Mucosa of rectum (tissue), 2 donors: ENCODE data around the gene PFKFB2.

Experiments
- H3K27ac ChIP-seq, 2 donors: one replicate each; pipeline ENCODE4 v1.7.0; 2013; ENCODE audit warnings: inconsistent platforms in 2 of 2, low read depth in 2 of 2, low read length in 2 of 2
- H3K27me3 ChIP-seq, 2 donors: one replicate each; pipeline ENCODE4 v1.7.0; 2013; ENCODE audit warnings: low read length in 2 of 2; ENCODE audit not compliant: control insufficient read depth in 2 of 2, insufficient read depth in 2 of 2
- H3K36me3 ChIP-seq, 2 donors: one replicate each; pipeline ENCODE4 v1.7.0; 2013; ENCODE audit warnings: low read length in 2 of 2; ENCODE audit not compliant: control insufficient read depth in 2 of 2, insufficient read depth in 2 of 2
- H3K4me1 ChIP-seq, 2 donors: one replicate each; pipeline ENCODE4 v1.7.0; 2013; ENCODE audit warnings: low read length in 2 of 2, mild to moderate bottlenecking in 1 of 2; ENCODE audit not compliant: control insufficient read depth in 2 of 2, insufficient read depth in 2 of 2
- H3K4me3 ChIP-seq, 2 donors: one replicate each; pipeline ENCODE4 v1.7.0; 2013; ENCODE audit warnings: low read length in 2 of 2
- H3K9ac ChIP-seq, 2 donors: one replicate each; pipeline ENCODE4 v1.7.0; 2013; ENCODE audit warnings: low read length in 2 of 2, low read depth in 1 of 2, mild to moderate bottlenecking in 1 of 2
- H3K9me3 ChIP-seq, 2 donors: one replicate each; pipeline ENCODE4 v1.7.0; 2013; ENCODE audit warnings: low read length in 2 of 2; ENCODE audit not compliant: control insufficient read depth in 2 of 2
- donor health status: healthy.
- donor health status: Normal muscosa, but diverticular disease.

Gene PFKFB2

GRCh38 chr1:207062058-207062457, 9.0 kb downstream of the PFKFB2 start:
- H3K9ac ChIP-seq = no peak overlapping the region
- H3K36me3 ChIP-seq = peaks cover 44 to 54% of the 10 kb centered on the region in 2 donors

GRCh38 chr1:207063014-207063413, 9.9 kb downstream of the PFKFB2 start:
- H3K27ac ChIP-seq = no peak overlapping the region
- H3K4me3 ChIP-seq = no peak overlapping the region
- H3K9me3 ChIP-seq = no peaks in the 10 kb centered on the region
- no peaks in the 10 kb centered on the region for H3K27me3 ChIP-seq
- H3K4me1 ChIP-seq = peaks cover 5 to 26% of the 10 kb centered on the region in 2 donors
- H3K36me3 ChIP-seq = peaks cover 50 to 54% of the 10 kb centered on the region in 2 donors
- no peak overlapping the region for H3K9ac ChIP-seq

More at GRCh38 chr1:207062058-207062457, 9.0 kb downstream of the PFKFB2 start:
- Histone ChIP-seq H3K4me3 (no peak overlapping the region), H3K27me3 (no peaks in the 10 kb centered on the region), H3K4me1 (peaks cover 4 to 20% of the 10 kb centered on the region in 2 donors), H3K9me3 (no peaks in the 10 kb centered on the region), H3K27ac (no peak overlapping the region)

GRCh38 chr1:207064561-207064960, 11.5 kb downstream of the PFKFB2 start:
- Histone ChIP-seq H3K27ac (peak overlapping the region; percentile 44 to 53), H3K9me3 (no peaks in the 10 kb centered on the region), H3K36me3 (peaks cover 52 to 62% of the 10 kb centered on the region in 2 donors), H3K4me1 (peaks cover 8 to 36% of the 10 kb centered on the region in 2 donors), H3K4me3 (no peak overlapping the region), H3K27me3 (no peaks in the 10 kb centered on the region), H3K9ac (no peak overlapping the region)

GRCh38 chr1:207067185-207067584, 14.1 kb downstream of the PFKFB2 start:
- peaks cover 62 to 74% of the 10 kb centered on the region in 2 donors for H3K36me3 ChIP-seq
- H3K9me3 ChIP-seq = no peaks in the 10 kb centered on the region
- H3K9ac ChIP-seq = peak overlapping the region; percentile 34 to 64
- H3K27me3 ChIP-seq = no peaks in the 10 kb centered on the region
- peak overlapping the region; percentile 52 to 64 for H3K4me3 ChIP-seq
- H3K27ac ChIP-seq = peak overlapping the region; percentile 92 to 94
- peaks cover 8 to 36% of the 10 kb centered on the region in 2 donors for H3K4me1 ChIP-seq

GRCh38 chr1:207067665-207068064, 14.6 kb downstream of the PFKFB2 start:
- H3K36me3 ChIP-seq = peaks cover 62 to 73% of the 10 kb centered on the region in 2 donors
- H3K9me3 ChIP-seq = no peaks in the 10 kb centered on the region
- H3K27ac ChIP-seq = peak overlapping the region; percentile 92 to 94
- no peaks in the 10 kb centered on the region for H3K27me3 ChIP-seq
- peak overlapping the region; percentile 34 to 64 for H3K9ac ChIP-seq
- H3K4me3 ChIP-seq = peak overlapping the region; percentile 52 to 64
- peaks cover 8 to 36% of the 10 kb centered on the region in 2 donors for H3K4me1 ChIP-seq

GRCh38 chr1:207069061-207069460, 16.0 kb downstream of the PFKFB2 start:
- Histone ChIP-seq H3K4me1 (peaks cover 8 to 35% of the 10 kb centered on the region in 2 donors), H3K27ac (no peak overlapping the region), H3K9me3 (no peaks in the 10 kb centered on the region), H3K4me3 (no peak overlapping the region), H3K36me3 (peaks cover 53 to 67% of the 10 kb centered on the region in 2 donors), H3K27me3 (no peaks in the 10 kb centered on the region), H3K9ac (no peak overlapping the region)

- no peak overlapping the region for H3K4me3 ChIP-seq
- H3K9ac ChIP-seq = no peak overlapping the region
- H3K9me3 ChIP-seq = no peaks in the 10 kb centered on the region
- H3K27ac ChIP-seq = no peak overlapping the region
- peaks cover 56 to 64% of the 10 kb centered on the region in 2 donors for H3K36me3 ChIP-seq
- H3K27me3 ChIP-seq = no peaks in the 10 kb centered on the region
- peaks cover 8 to 32% of the 10 kb centered on the region in 2 donors for H3K4me1 ChIP-seq
Observed at GRCh38 chr1:207069858-207070506, 16.9 kb downstream of the PFKFB2 start.

GRCh38 chr1:207070811-207071210, 17.7 kb downstream of the PFKFB2 start:
- Histone ChIP-seq H3K36me3 (peaks cover 56 to 63% of the 10 kb centered on the region in 2 donors), H3K27ac (no peak overlapping the region), H3K9me3 (no peaks in the 10 kb centered on the region), H3K27me3 (no peaks in the 10 kb centered on the region), H3K4me1 (peaks cover 8 to 29% of the 10 kb centered on the region in 2 donors), H3K9ac (no peak overlapping the region), H3K4me3 (no peak overlapping the region)

- Histone ChIP-seq H3K36me3 (peaks cover 52 to 64% of the 10 kb centered on the region in 2 donors), H3K4me3 (no peak overlapping the region)
Observed at GRCh38 chr1:207071426-207071825, 18.4 kb downstream of the PFKFB2 start.

GRCh38 chr1:207072233-207072632, 19.2 kb downstream of the PFKFB2 start:
- Histone ChIP-seq H3K4me3 (no peak overlapping the region), H3K27ac (no peak overlapping the region), H3K9me3 (no peaks in the 10 kb centered on the region), H3K36me3 (peaks cover 52 to 67% of the 10 kb centered on the region in 2 donors), H3K9ac (no peak overlapping the region), H3K4me1 (peaks cover 3 to 15% of the 10 kb centered on the region in 2 donors), H3K27me3 (no peaks in the 10 kb centered on the region)

More at GRCh38 chr1:207071426-207071825, 18.4 kb downstream of the PFKFB2 start:
- Histone ChIP-seq H3K9ac (no peak overlapping the region), H3K27ac (no peak overlapping the region), H3K4me1 (peaks cover 8 to 23% of the 10 kb centered on the region in 2 donors), H3K27me3 (no peaks in the 10 kb centered on the region), H3K9me3 (no peaks in the 10 kb centered on the region)
